HCT116 (cell line): Measurements from ENCODE around the gene FAIM.

ENCODE experiments used
- CBX3 ChIP-seq: IDR thresholded peaks from 2 replicates; pipeline ENCODE4 v1.6.1; 2012; ENCODE audit warnings: low read depth
- CEBPB ChIP-seq: IDR thresholded peaks from 2 replicates; pipeline ENCODE4 v1.6.1; 2012; ENCODE audit warnings: low read depth
- CTCF ChIP-seq, 3 experiments: fragments of 200-600 bp in 1 of 3; sonication (generic) in 1 of 3; IDR thresholded peaks in 2 of 3; conservative IDR thresholded peaks in 1 of 3; 2 replicates each; pipeline ENCODE4 v1.5.1; 2012 to 2017; ENCODE audit warnings: low read depth in 2 of 3, low read length in 2 of 3, antibody characterized with exemption in 1 of 3, borderline replicate concordance in 1 of 3, control low read depth in 1 of 3, mild to moderate bottlenecking in 1 of 3, mixed read lengths in 1 of 3, mixed run types in 1 of 3, moderate library complexity in 1 of 3; ENCODE audit not compliant: insufficient read depth in 1 of 3
- ELF1 ChIP-seq: IDR thresholded peaks from 2 replicates; pipeline ENCODE4 v1.6.1; 2012; ENCODE audit warnings: low read depth, borderline replicate concordance
- EZH2 ChIP-seq: fragments of 200-600 bp; sonication (generic); IDR thresholded peaks from 2 replicates; pipeline ENCODE4 v1.6.1; 2017; ENCODE audit warnings: antibody characterized with exemption, mixed run types
- EZH2phosphoT487 ChIP-seq: fragments of 200-600 bp; IDR thresholded peaks from 2 replicates; pipeline ENCODE4 v1.6.1; 2018; ENCODE audit warnings: antibody characterized with exemption, borderline replicate concordance
- POLR2A ChIP-seq: IDR thresholded peaks from 2 replicates; pipeline ENCODE4 v1.7.0; 2011; ENCODE audit warnings: borderline replicate concordance; ENCODE audit not compliant: insufficient read depth, insufficient read length; ENCODE audit errors: extremely low read depth
- POLR2AphosphoS5 ChIP-seq: IDR thresholded peaks from 2 replicates; pipeline ENCODE4 v1.6.1; 2011; ENCODE audit warnings: mild to moderate bottlenecking, low read depth, low read length, moderate library complexity
- TCF7L2 ChIP-seq: IDR thresholded peaks from 2 replicates; pipeline ENCODE4 v1.7.0; 2011; ENCODE audit warnings: borderline replicate concordance, inconsistent platforms; ENCODE audit not compliant: insufficient read depth, insufficient read length; ENCODE audit errors: extremely low read depth
- ZNF274 ChIP-seq: fragments of 200-500 bp; sonication (Bioruptor generic); IDR thresholded peaks from 2 replicates; pipeline ENCODE4 v1.6.1; 2014; ENCODE audit warnings: mild to moderate bottlenecking, low read depth, low read length, inconsistent platforms
- TF ChIP-seq, protein P1 (sequence below): IDR thresholded peaks from 2 replicates; pipeline ENCODE4 v1.6.1; 2012; ENCODE audit warnings: low read depth

DNA sequence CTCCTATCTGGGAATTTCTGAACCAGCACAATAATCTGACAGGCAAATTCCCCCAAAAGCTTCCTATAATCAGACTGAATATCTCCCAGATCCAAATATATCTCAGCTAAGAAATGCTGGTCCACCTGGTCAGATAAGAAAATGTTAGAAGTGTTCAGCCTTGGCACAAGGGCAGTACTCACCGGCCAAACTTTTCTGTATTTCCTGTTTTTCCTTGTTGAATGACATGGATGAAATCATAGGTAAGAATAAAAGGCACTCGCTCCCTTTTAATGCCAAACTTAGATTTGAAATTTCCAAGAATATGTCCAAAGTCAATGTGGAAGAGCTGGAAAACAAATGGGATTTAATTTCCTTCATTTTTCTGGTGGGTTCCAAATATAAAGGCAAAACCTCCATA, 48.9 kb downstream of the FAIM start:
- TF ChIP-seq CTCF (IDR thresholded peaks at IDR 0.05 in 2 of 3, conservative IDR thresholded peaks at IDR 0.05 in 1 of 3; ENCODE audit: borderline replicate concordance in 1 of 3, insufficient read depth in 1 of 3, low read depth in 2 of 3, low read length in 2 of 3) (no peak), POLR2A (no peak), TCF7L2 (no peak), CBX3 (no peak), POLR2AphosphoS5 (no peak), EZH2phosphoT487 (no peak), ZNF274 (no peak), ELF1 (no peak), CEBPB (no peak), EZH2 (no peak)
- TF ChIP-seq, protein P1, sequence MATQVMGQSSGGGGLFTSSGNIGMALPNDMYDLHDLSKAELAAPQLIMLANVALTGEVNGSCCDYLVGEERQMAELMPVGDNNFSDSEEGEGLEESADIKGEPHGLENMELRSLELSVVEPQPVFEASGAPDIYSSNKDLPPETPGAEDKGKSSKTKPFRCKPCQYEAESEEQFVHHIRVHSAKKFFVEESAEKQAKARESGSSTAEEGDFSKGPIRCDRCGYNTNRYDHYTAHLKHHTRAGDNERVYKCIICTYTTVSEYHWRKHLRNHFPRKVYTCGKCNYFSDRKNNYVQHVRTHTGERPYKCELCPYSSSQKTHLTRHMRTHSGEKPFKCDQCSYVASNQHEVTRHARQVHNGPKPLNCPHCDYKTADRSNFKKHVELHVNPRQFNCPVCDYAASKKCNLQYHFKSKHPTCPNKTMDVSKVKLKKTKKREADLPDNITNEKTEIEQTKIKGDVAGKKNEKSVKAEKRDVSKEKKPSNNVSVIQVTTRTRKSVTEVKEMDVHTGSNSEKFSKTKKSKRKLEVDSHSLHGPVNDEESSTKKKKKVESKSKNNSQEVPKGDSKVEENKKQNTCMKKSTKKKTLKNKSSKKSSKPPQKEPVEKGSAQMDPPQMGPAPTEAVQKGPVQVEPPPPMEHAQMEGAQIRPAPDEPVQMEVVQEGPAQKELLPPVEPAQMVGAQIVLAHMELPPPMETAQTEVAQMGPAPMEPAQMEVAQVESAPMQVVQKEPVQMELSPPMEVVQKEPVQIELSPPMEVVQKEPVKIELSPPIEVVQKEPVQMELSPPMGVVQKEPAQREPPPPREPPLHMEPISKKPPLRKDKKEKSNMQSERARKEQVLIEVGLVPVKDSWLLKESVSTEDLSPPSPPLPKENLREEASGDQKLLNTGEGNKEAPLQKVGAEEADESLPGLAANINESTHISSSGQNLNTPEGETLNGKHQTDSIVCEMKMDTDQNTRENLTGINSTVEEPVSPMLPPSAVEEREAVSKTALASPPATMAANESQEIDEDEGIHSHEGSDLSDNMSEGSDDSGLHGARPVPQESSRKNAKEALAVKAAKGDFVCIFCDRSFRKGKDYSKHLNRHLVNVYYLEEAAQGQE: no peak
